H1 (cell line): Measurements from ENCODE around the gene HMX1.

Experiments
- BCL11A ChIP-seq, 2 experiments: IDR thresholded peaks; one replicate each; pipeline ENCODE4 v1.6.1; 2011; ENCODE audit warnings: low read depth in 2 of 2, low read length in 2 of 2, mild to moderate bottlenecking in 2 of 2
- CHD2 ChIP-seq: IDR thresholded peaks from 2 replicates; pipeline ENCODE4 v1.6.1; 2012; ENCODE audit warnings: low read length, improper control_type of control experiment
- CHD7 ChIP-seq: fragments of 300-600 bp; sonication (generic); IDR thresholded peaks from 2 replicates; pipeline ENCODE4 v1.7.1; 2012; ENCODE audit warnings: low read length, moderate library complexity, mild to moderate bottlenecking, inconsistent platforms; ENCODE audit not compliant: insufficient replicate concordance
- CREB1 ChIP-seq: IDR thresholded peaks from 2 replicates; pipeline ENCODE4 v1.6.1; 2012; ENCODE audit warnings: inconsistent platforms
- EZH2 ChIP-seq: fragments of 200-600 bp; sonication (generic); IDR thresholded peaks from 2 replicates; pipeline ENCODE4 v1.7.1; 2012; ENCODE audit warnings: low read depth, mild to moderate bottlenecking, moderate library complexity, low read length, inconsistent platforms; ENCODE audit not compliant: severe bottlenecking
- HDAC2 ChIP-seq, 2 experiments: fragments of 300-600 bp in 1 of 2; sonication (generic) in 1 of 2; IDR thresholded peaks; 2 replicates each; pipeline ENCODE4 v1.6.1; 2011 to 2012; ENCODE audit warnings: low read depth in 2 of 2, low read length in 2 of 2, mild to moderate bottlenecking in 2 of 2, moderate library complexity in 2 of 2, borderline replicate concordance in 1 of 2, inconsistent platforms in 1 of 2
- HDAC6 ChIP-seq: IDR thresholded peaks from one replicate; pipeline ENCODE4 v1.7.1; 2012; ENCODE audit warnings: low read depth, mild to moderate bottlenecking, inconsistent platforms, low read length, moderate library complexity
- POLR2A ChIP-seq, 2 experiments: IDR thresholded peaks; 1 replicate in 1 of 2; 2 replicates in 1 of 2; pipeline ENCODE4 v1.6.1; 2011; ENCODE audit warnings: low read depth in 2 of 2, low read length in 2 of 2, mild to moderate bottlenecking in 2 of 2; ENCODE audit errors: control extremely low read depth in 1 of 2
- POLR2AphosphoS5 ChIP-seq: IDR thresholded peaks from 2 replicates; pipeline ENCODE4 v1.6.1; 2011; ENCODE audit warnings: low read depth, low read length
- RNF2 ChIP-seq: fragments of 200-900, 300-1000 bp; sonication (generic); IDR thresholded peaks from 2 replicates; pipeline ENCODE4 v1.7.1; 2016; ENCODE audit warnings: borderline replicate concordance, low read depth, mild to moderate bottlenecking, antibody characterized with exemption, low read length; ENCODE audit not compliant: poor library complexity, severe bottlenecking; ENCODE audit errors: missing control alignments
- SIN3A ChIP-seq, 2 experiments: IDR thresholded peaks in 1 of 2; conservative IDR thresholded peaks in 1 of 2; 2 replicates each; pipeline ENCODE4 v1.6.1; 2011 to 2012; ENCODE audit warnings: low read length in 2 of 2, improper control_type of control experiment in 1 of 2, low read depth in 1 of 2, mild to moderate bottlenecking in 1 of 2
- SP1 ChIP-seq: IDR thresholded peaks from 2 replicates; pipeline ENCODE4 v1.6.1; 2011; ENCODE audit warnings: low read depth, low read length
- TF ChIP-seq, protein P1 (sequence below), 3 experiments: IDR thresholded peaks; 1 replicate in 2 of 3; 2 replicates in 1 of 3; pipeline versions ENCODE4 v1.5.1 to v1.6.1; 2011; ENCODE audit warnings: low read length in 3 of 3, mild to moderate bottlenecking in 3 of 3, inconsistent platforms in 2 of 3, low read depth in 1 of 3, moderate library complexity in 1 of 3; ENCODE audit not compliant: insufficient read depth in 1 of 3; ENCODE audit errors: control extremely low read depth in 1 of 3

- TF ChIP-seq EZH2 = no peak
- TF ChIP-seq POLR2AphosphoS5 = no peak
- TF ChIP-seq, protein P1, sequence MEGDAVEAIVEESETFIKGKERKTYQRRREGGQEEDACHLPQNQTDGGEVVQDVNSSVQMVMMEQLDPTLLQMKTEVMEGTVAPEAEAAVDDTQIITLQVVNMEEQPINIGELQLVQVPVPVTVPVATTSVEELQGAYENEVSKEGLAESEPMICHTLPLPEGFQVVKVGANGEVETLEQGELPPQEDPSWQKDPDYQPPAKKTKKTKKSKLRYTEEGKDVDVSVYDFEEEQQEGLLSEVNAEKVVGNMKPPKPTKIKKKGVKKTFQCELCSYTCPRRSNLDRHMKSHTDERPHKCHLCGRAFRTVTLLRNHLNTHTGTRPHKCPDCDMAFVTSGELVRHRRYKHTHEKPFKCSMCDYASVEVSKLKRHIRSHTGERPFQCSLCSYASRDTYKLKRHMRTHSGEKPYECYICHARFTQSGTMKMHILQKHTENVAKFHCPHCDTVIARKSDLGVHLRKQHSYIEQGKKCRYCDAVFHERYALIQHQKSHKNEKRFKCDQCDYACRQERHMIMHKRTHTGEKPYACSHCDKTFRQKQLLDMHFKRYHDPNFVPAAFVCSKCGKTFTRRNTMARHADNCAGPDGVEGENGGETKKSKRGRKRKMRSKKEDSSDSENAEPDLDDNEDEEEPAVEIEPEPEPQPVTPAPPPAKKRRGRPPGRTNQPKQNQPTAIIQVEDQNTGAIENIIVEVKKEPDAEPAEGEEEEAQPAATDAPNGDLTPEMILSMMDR (IDR thresholded peaks at IDR 0.05; ENCODE audit: control extremely low read depth in 1 of 3, insufficient read depth in 1 of 3, low read depth in 1 of 3, low read length in 3 of 3) = no peak
- no peak for TF ChIP-seq SIN3A (conservative IDR thresholded peaks at IDR 0.05 in 1 of 2, IDR thresholded peaks at IDR 0.05 in 1 of 2; ENCODE audit: low read depth in 1 of 2, low read length in 2 of 2)
- no peak for TF ChIP-seq POLR2A (IDR thresholded peaks at IDR 0.05; ENCODE audit: control extremely low read depth in 1 of 2, low read depth in 2 of 2, low read length in 2 of 2)
- no peak for TF ChIP-seq SP1
- TF ChIP-seq CREB1 = no peak
- no peak for TF ChIP-seq HDAC6
- TF ChIP-seq CHD2 = no peak
- TF ChIP-seq RNF2 = no peak
- no peak for TF ChIP-seq HDAC2 (IDR thresholded peaks at IDR 0.05; ENCODE audit: borderline replicate concordance in 1 of 2, low read depth in 2 of 2, low read length in 2 of 2)
- TF ChIP-seq BCL11A (IDR thresholded peaks at IDR 0.05; ENCODE audit: low read depth in 2 of 2, low read length in 2 of 2) = no peak
- no peak for TF ChIP-seq CHD7
Observed at GRCh38 chr4:8879574-8879973, 7.9 kb upstream of the HMX1 start.
